Smooth muscle cell (in vitro differentiated cells): ENCODE results near the gene MMP2. TPM values are rescaled to one million over a fixed set of nuclear protein-coding genes. Genes with fewer than 3 reads are reported as not detected.

ENCODE experiments used
- DNase-seq: peaks from one replicate; lab custom pipeline; 2025; ENCODE audit not compliant: unreplicated experiment; lab: John Stamatoyannopoulos, UW
- H2AFZ ChIP-seq: fragments of 200-600 bp; sonication (generic); 2 replicates; pipeline ENCODE4 v1.6.0; 2016; ENCODE audit warnings: antibody characterized with exemption, low read depth, mild to moderate bottlenecking
- H3F3A ChIP-seq: fragments of 200-600 bp; sonication (generic); 2 replicates; pipeline ENCODE4 v1.6.0; 2017; ENCODE audit warnings: antibody characterized with exemption, low read depth
- H3K27ac ChIP-seq: fragments of 200-600 bp; sonication (generic); 2 replicates; pipeline ENCODE4 v1.5.1; 2016; ENCODE audit warnings: low read depth, mild to moderate bottlenecking
- H3K27me3 ChIP-seq: fragments of 200-600 bp; sonication (generic); 2 replicates; pipeline ENCODE4 v1.6.1; 2016; ENCODE audit warnings: low read depth, mild to moderate bottlenecking
- H3K36me3 ChIP-seq: fragments of 200-600 bp; sonication (generic); 2 replicates; pipeline ENCODE4 v1.5.1; 2016; ENCODE audit warnings: low read depth
- H3K4me1 ChIP-seq: fragments of 200-600 bp; sonication (generic); 2 replicates; pipeline ENCODE4 v1.5.1; 2016; ENCODE audit warnings: low read depth
- H3K4me2 ChIP-seq: fragments of 200-600 bp; sonication (generic); 2 replicates; pipeline ENCODE4 v1.6.0; 2016; ENCODE audit warnings: mild to moderate bottlenecking
- H3K4me3 ChIP-seq: fragments of 200-600 bp; sonication (generic); 2 replicates; pipeline ENCODE4 v1.5.1; 2016; ENCODE audit warnings: mild to moderate bottlenecking
- H3K79me2 ChIP-seq: fragments of 200-600 bp; sonication (generic); 2 replicates; pipeline ENCODE4 v1.6.0; 2016; ENCODE audit warnings: low read depth, mild to moderate bottlenecking
- H3K9ac ChIP-seq: fragments of 200-600 bp; sonication (generic); 2 replicates; pipeline ENCODE4 v1.6.0; 2016; ENCODE audit warnings: low read depth
- H3K9me3 ChIP-seq: fragments of 200-600 bp; sonication (generic); replicated peaks from 2 replicates; pipeline ENCODE4 v1.5.1; 2016; ENCODE audit warnings: low read depth
- H4K20me1 ChIP-seq: fragments of 200-600 bp; sonication (generic); 2 replicates; pipeline ENCODE4 v1.6.0; 2016; ENCODE audit warnings: low read depth
- CTCF ChIP-seq: fragments of 200-600 bp; sonication (generic); IDR thresholded peaks from 2 replicates; pipeline ENCODE4 v1.5.1; 2017; ENCODE audit warnings: borderline replicate concordance, mild to moderate bottlenecking, antibody characterized with exemption; ENCODE audit not compliant: insufficient read depth, poor library complexity, severe bottlenecking
- WGBS: methylation state at CpG from one replicate; pipeline ENCODE4 v1.1.7; 2016; ENCODE audit warnings: low lambda C conversion rate; 5-methylcytosine and 5-hydroxymethylcytosine counted together
- polyA plus RNA-seq: library from polyadenylated mRNA; unstranded; fragments of >200 nt; fragmentation: Nextera tagmentation; extraction: Ambion mirVana; gene quantifications from 2 replicates; pipeline ENCODE4 v1.2.1, GENCODE V29; 2016
- total RNA-seq: library from RNA; depleted of rRNA; stranded (reverse); fragments of >200 nt; gene quantifications from 2 replicates; pipeline ENCODE4 v1.2.3, GENCODE V29; 2014

Gene MMP2
- total and polyA plus RNA-seq, 2 experiments from 2014 or later, result 431 to 746 TPM

- Histone ChIP-seq H3K27ac (no peak overlapping the region), H3K36me3 (no peaks in the 10 kb centered on the region), H4K20me1 (no peaks in the 10 kb centered on the region)
Measured at GRCh38 chr16:55462241-55462640, 16.8 kb upstream of the MMP2 start.

GRCh38 chr16:55464375-55464774 lies 14.6 kb upstream of the MMP2 start:
- Histone ChIP-seq H4K20me1 (no peaks in the 10 kb centered on the region), H3K9me3 (no peaks in the 10 kb centered on the region), H3K4me2 (no peak overlapping the region), H3F3A (no peaks in the 10 kb centered on the region), H3K27me3 (no peaks in the 10 kb centered on the region), H3K4me3 (no peak overlapping the region), H2AFZ (no peak overlapping the region), H3K27ac (no peak overlapping the region), H3K36me3 (no peaks in the 10 kb centered on the region), H3K9ac (no peak overlapping the region), H3K79me2 (no peaks in the 10 kb centered on the region), H3K4me1 (no peaks in the 10 kb centered on the region)
- no peak for DNase-seq
- WGBS, result 74% methylated on average over 4 of the region's 4 CpGs
- TF ChIP-seq CTCF, result no peak

More at GRCh38 chr16:55462241-55462640, 16.8 kb upstream of the MMP2 start:
- Histone ChIP-seq H3K9ac (no peak overlapping the region), H3K27me3 (no peaks in the 10 kb centered on the region), H2AFZ (no peak overlapping the region), H3F3A (no peaks in the 10 kb centered on the region), H3K79me2 (no peaks in the 10 kb centered on the region), H3K9me3 (no peaks in the 10 kb centered on the region), H3K4me1 (no peaks in the 10 kb centered on the region), H3K4me3 (no peak overlapping the region), H3K4me2 (no peak overlapping the region)
- no peak for TF ChIP-seq CTCF
- WGBS, result 72% methylated on average over 6 of the region's 6 CpGs
- DNase-seq, result no peak

- Histone ChIP-seq H3K79me2 (no peaks in the 10 kb centered on the region), H2AFZ (no peak overlapping the region), H3K9ac (no peak overlapping the region), H3F3A (no peaks in the 10 kb centered on the region), H3K4me2 (peak overlapping the region; percentile 69), H3K36me3 (no peaks in the 10 kb centered on the region), H3K4me1 (no peaks in the 10 kb centered on the region), H3K4me3 (no peak overlapping the region), H3K27ac (no peak overlapping the region), H3K27me3 (no peaks in the 10 kb centered on the region), H4K20me1 (no peaks in the 10 kb centered on the region), H3K9me3 (no peaks in the 10 kb centered on the region)
- WGBS, result 32% methylated on average over 19 of the region's 19 CpGs
- DNase-seq, result peak; percentile 71
- peak; percentile 100 for TF ChIP-seq CTCF
Measured at GRCh38 chr16:55465077-55465896, 13.7 kb upstream of the MMP2 start.

GRCh38 chr16:55466209-55466608 lies 12.8 kb upstream of the MMP2 start:
- Histone ChIP-seq H3K4me1 (peaks cover 6% of the 10 kb centered on the region), H3K4me2 (no peak overlapping the region), H3F3A (peaks cover 1% of the 10 kb centered on the region), H3K79me2 (no peaks in the 10 kb centered on the region), H4K20me1 (no peaks in the 10 kb centered on the region), H2AFZ (no peak overlapping the region), H3K27me3 (no peaks in the 10 kb centered on the region), H3K36me3 (no peaks in the 10 kb centered on the region), H3K9ac (no peak overlapping the region), H3K4me3 (no peak overlapping the region), H3K27ac (no peak overlapping the region), H3K9me3 (no peaks in the 10 kb centered on the region)
- no peak for DNase-seq
- TF ChIP-seq CTCF, result no peak
- 96% methylated on average over 4 of the region's 4 CpGs for WGBS
